COLO829 (cell line): ENCODE measurements around the gene USP15.
"Not testable (repeated sequence)": the region's sequence is repeated elsewhere in the genome, so short reads cannot be mapped to it uniquely, and the experiment has no call there.

Experiments used
- DNase-seq: peaks from one replicate; pipeline ENCODE4 v3.0.0; 2012; ENCODE audit warnings: low spot score

USP15 gene

GRCh38 chr12:62323386-62323785 lies 63.2 kb downstream of the USP15 start:
- no peak for DNase-seq

DNA sequence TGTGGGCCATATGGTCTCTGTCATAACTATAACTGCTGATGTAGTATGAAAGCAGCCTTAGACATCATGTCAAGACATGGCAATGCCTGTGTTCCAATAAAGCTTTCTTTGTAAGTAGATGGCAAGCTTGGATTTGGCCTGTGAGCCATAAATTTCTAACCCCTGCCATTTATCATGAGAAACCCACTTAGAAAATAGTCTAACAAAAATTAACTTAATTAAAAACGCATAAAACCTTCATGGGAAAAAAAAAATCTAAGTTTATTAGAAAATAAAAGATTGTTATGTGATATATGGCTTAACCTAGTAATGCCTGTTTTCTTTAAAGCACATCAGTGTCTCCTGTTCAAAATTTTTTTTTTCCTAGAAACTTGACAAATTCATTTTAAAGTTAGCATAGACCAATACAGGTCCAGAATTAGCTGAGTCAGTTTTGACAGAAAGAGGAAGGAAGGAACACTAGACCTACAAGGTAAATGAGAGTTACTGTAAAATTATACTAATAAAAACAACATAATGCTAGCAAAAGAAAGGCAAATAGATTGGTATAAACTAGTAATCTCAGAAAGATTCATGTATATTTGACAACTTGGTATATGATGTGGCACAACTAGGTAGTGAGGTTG lies 68.2 kb downstream of the USP15 start:
- DNase-seq, result no peak

- DNase-seq, result no peak
These were observed 71.1 kb downstream of the USP15 start for GRCh38 chr12:62331306-62331705.

DNA sequence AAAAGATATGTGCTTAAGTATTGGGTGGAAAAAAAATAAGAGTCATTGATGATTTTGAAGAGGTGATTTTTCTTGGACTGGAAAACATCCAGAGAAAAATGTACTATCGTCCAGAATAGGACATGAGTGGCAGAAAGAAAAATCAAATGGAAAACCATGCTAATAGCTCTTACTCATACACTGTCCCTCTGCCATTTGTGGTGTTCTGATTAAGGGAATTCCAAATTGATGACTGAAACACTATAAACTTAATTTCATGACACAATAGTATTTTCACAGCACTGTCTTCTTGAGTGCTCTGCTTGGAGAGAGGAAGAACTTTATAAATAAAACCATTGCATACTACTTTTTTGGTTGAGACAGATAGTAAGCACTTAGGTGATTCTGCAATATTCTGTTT lies 72.4 kb downstream of the USP15 start:
- DNase-seq, result no peak

DNA sequence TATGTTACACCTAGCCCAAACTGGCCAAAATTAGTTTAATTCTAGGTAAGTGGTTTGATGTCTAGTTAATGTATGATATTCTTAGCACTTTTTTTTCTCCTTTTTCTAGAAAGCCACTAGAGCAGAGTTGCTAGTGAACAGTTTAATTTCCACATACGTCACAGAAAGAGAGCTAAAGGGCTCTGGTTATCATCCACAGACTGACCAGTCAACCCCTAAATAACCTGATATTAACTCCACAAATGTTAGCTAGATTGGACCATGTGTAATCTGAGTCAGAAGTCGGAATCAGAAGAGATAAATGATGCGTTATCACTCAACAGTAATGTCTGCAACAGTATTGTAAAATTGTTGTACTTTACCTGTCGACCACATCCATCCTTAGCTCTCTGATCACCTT lies 74.9 kb downstream of the USP15 start:
- no peak for DNase-seq

DNA sequence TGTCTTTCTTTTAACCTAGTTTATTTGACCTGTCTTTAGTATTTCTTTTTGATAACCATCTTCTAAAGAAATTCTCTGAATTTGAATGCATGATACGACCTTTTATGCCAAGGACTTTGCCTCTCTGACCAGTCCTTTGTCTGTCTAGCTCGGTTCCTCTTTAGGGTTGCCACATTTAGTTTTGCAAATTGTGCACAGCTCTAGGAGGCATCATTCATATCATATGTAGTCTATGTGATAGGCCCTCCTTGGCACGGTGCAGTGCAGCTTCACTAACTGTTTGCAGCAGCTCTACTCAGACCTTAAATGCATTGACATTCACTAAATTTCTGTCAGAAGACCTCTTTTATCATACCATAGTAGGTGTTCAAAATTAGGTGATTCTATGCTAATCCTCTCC lies 75.6 kb downstream of the USP15 start:
- no peak for DNase-seq

- DNase-seq, result not testable (repeated sequence)
These were observed 77.4 kb downstream of the USP15 start for GRCh38 chr12:62337643-62338042.

GRCh38 chr12:62342614-62343303 lies 82.6 kb downstream of the USP15 start:
- DNase-seq, result not testable (repeated sequence)

- DNase-seq, result not testable (repeated sequence)
These were observed 83.3 kb downstream of the USP15 start for GRCh38 chr12:62343304-62344120.

- not testable (repeated sequence) for DNase-seq
These were observed 84.7 kb downstream of the USP15 start for GRCh38 chr12:62344731-62345556.

DNA sequence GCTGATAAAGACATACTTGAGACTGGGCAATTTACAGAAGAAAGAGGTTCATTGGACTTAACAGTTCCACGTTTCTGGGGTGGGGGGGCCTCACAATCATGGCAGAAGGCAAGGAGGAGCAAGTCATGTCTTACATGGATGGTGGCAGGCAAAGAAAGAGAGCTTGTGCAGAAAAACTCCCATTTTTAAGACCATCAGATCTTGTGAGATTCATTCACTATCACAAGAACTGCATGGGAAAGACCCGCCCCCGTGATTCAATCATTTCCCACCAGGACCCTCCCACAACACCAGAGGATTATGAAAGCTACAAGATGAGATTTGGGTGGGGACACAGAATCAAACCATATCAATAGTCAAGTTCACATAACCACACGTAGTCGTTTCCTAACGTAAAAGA lies 85.5 kb downstream of the USP15 start:
- DNase-seq, result no peak

GRCh38 chr12:62346817-62347216 lies 86.6 kb downstream of the USP15 start:
- DNase-seq, result no peak

- no peak for DNase-seq
These were observed 87.9 kb downstream of the USP15 start for GRCh38 chr12:62347922-62348650.

GRCh38 chr12:62350554-62350953 lies 90.3 kb downstream of the USP15 start:
- no peak for DNase-seq

DNA sequence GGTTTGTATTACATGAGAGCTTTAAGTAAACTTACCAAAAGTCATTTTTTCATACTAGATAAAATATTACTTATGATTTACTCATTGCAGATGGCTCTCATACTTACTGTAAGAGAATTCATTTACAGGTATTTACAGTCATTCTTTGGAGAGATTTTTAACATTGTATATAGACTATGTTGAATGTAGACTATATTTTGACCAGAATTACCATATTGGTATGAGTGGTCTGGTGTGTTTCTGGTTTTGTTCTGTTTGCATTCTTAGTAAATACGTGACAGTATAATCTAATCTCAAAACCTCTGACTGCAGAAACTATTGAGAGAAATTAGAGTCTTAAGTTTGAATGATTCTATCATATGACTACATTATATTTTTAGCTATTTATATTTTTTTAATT lies 91.1 kb downstream of the USP15 start:
- no peak for DNase-seq

DNA sequence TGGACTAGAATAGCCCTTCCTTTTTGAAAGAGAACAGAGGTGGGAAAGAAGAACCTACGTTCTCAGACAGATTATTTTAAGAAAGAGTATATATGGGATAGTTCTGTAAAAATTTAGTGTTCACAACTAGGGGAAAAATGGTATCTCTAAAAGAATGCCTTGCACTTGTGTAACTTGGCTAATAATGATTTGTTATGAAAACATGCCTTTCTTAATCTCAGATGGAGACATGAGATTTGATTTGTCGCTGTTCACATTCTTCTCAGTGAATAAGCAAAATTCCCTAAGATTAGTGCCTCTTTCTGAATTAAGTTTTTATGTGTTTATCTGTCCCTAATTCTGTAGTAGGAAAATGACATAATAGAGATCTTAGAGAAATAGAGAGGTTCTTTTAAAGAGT lies 100.8 kb downstream of the USP15 start:
- no peak for DNase-seq

- DNase-seq, result no peak
These were observed 103.3 kb downstream of the USP15 start for GRCh38 chr12:62363506-62363905.

GRCh38 chr12:62364697-62365096 lies 104.5 kb downstream of the USP15 start:
- DNase-seq, result not testable (repeated sequence)

- not testable (repeated sequence) for DNase-seq
These were observed 105.6 kb downstream of the USP15 start for GRCh38 chr12:62365846-62366245.

DNA sequence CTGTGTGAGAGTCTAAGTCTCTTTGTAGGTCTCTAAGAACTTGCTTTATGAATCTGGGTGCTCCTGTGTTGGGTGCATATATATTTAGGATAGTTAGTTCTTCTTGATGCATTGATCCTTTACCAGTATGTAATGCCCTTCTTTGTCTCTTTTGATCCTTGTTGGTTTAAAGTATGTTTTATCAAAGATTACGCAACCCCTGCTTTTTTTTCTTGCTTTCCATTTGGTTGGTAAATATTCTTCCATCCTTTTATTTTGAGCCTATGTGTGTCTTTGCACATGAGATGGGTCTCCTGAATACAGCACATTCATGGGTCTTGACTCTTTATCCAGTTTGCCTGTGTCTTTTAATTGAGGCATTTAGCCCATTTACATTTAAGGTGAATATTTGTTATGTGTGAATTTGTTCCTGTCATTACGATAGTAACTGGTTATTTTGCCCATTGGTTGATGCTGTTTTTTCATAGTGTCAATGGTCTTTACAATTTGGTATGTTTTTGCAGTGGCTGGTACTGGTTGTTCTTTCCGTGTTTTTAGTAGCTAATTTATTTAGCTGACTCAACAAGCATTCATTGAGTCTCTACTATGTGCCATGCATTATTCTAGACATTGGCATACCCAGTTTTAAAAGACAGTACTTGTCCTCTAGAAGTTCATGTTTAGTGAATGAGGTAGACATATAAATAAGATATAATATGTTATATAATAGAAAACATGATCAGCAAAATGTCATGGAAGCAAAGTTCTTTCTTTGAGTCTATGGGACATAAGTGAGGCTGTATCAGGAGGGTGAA lies 108.4 kb downstream of the USP15 start:
- not testable (repeated sequence) for DNase-seq

DNA sequence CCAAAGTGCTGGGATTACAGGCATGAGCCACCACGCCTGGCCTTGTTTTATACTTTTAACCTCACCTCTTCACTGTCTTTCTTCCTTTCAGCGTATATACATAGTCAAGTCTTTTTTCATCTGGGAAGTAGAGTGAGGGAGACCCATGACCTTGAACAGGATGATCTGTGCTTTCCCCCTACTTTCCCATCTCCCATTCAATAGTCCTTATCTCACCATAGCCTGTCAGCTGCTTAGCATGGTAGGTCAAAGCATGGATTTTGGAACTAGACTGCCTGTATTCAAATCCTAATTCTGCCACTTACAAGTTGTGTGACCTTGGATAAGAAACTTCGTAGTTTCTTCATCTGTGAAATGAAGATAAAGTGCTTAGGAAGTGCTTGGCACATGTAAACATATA lies 110.0 kb downstream of the USP15 start:
- no peak for DNase-seq
